HG03159 (cell line): Measurements from ENCODE around the gene FRMD4A.
"Not testable (repeated sequence)": the region's sequence is repeated elsewhere in the genome, so short reads cannot be mapped to it uniquely, and the experiment has no call there.

Source experiments
- ATAC-seq: cut with Tn5 transposase; IDR thresholded peaks from one replicate; pipeline ENCODE4 v1.9.1; 2021; ENCODE audit warnings: mild to moderate bottlenecking, moderate library complexity; ENCODE audit not compliant: unreplicated experiment

FRMD4A gene

DNA sequence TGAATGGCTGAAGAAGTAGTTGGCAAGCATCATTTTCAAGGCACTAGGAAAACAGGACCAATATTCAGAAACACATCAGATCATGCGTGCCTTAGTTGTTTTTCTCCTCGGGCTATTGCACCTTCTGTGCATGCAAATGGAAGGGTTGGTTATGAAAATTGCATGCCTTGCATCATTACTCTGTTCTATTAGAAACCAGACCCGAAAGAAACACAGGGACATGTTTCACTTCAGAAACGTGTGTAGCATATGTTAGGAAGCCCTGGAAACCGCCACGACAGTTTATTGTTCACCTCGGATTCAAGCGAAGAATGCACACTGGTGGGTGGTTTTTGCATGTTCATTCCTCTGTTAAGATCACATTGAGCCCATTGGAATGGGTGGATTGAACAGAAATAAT lies 214.7 kb downstream of the FRMD4A start:
- no peak for ATAC-seq

DNA sequence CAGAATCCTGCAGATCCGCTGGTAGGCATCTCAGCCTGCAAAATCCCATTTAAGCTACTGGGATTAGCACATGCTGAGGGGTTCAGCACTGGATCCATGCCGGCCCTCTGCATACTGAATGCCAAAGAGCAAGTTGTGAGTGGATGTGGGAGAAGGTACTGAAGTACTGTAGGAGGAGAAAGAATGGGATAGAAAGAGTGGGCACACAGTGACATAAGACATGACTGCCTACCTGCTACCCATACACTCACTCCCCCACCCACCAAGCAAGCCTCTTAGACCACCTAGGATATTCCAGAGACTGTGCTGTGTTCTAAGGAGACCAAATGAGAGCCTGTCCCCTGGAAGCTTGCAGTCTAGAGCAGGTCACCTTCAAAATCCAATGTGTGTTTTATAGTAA lies 215.9 kb downstream of the FRMD4A start:
- ATAC-seq = no peak

DNA sequence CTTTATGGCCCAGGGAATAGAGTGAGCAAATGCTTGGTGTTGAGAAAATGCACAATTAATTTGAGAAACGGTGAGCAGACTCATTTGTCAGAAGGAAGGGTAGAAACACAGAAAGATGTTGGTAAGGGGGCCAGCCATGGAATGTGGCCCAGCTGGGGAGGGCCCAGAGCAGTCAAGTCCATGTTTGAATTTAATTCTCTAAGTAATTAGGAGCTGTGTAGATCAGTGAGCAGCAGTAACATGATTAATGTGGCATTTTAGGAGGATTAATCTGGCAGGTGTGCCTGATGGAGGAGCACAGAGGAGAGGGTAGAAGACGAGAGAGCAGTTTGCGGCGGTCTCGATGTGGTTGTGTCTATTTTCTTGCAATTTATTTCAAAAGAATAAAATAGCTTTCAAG lies 218.7 kb downstream of the FRMD4A start:
- no peak for ATAC-seq

DNA sequence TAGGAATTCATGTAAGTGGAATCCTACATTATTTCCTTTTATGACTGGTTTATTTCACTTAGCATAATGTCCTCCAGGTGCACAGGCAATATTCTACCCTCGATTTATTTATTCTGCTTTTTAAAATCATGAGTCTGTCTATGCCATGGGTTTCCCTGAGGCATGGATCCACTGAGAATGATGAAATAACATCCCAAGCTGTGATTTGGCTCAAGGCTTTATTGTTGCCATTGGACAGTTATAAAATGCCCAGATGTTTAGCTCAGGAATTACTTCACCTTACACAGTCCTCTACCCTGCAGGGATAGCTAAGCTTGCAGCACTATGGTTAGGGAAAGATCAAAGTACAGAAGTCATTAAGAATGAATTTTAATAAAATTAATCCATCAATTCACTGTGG lies 219.5 kb downstream of the FRMD4A start:
- ATAC-seq = no peak

DNA sequence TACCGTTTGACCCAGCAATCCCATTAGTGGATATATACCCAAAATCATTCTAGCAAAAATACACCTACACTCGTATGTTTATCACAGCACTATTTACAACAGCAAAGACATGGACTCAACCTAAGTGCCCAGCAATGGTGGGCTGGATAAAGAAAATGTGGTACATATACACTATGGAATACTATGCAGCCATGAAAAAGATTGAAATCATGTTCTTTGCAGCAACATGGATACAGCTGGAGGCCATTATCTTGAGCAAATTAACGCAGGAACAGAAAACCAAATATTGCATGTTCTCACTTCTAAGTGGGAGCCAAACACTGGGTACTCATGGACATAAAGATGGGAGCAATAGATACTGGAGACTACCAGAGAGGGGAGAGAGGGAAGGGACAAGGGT lies 223.9 kb downstream of the FRMD4A start:
- ATAC-seq = no peak

DNA sequence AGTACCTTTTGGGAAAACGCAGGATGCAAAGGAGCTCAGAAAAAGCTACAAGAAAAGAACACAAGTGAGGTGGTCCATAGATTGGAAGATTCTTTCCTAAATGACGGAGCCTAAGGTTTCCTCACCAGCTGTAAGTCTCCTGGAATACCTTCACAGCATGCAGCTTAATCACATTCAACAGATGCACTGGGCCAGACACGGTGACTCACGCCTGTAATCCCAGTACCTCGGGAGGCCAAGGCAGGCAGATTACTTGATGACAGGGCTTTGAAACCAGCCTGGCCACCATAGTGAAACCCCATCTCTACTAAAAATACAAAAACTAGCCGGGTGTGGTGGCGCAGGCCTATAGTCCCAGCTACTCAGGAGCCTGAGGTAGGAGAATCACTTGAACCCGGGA lies 228.7 kb downstream of the FRMD4A start:
- no peak for ATAC-seq

DNA sequence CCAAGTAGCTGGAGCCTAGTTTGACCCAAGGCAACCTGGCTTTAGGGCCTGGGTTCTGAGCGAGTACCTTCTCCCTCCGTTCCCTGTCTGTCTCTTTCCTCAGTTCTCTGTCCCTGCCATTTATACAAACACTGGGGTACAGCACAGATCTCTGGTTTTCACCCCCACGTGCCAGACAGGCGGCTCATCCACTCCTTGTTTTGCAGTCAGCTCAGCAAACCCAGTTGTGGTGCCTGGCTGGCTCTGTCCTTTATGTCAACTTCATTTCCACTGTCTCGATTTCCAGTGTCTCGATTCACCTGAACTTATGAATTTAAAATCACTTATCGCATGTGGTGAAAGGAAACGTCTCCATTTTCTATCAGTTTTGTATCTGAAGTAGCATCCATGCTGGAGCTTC lies 230.8 kb downstream of the FRMD4A start:
- ATAC-seq = no peak

DNA sequence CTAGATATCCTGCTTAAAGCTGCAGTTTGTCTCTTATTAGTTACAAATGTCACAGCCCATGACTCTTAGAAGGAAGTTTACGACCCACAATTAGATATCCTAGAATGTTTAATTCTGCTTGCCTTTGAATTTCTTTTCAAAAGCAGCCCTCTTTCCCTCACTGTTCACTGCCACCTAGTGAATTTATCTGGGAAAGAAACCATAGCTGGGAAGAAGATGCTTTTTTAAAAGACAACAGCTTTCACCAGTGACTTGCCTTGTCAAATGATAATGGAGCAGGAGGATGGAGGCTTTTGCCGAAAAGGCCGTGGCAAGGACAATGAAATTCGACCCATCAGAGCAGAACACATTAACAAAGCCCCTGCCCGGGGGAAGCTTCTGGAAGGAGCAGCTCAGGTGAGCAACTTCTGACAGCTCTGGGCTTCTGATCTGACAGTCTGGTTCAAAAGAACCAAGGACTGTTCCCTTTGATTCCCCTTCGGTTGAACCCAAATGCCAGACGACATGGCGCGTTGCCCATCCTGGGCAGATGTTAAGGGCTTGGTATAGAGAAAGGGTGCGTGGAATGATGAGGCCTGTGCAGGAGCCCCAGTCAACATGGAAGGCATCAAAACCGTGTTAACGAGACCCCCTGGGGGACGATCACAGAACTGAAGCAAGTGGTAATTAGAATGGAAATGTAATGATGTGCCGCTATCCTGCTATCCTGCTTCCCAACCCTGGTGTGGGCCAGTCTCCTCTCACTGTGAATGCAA lies 236.8 kb downstream of the FRMD4A start:
- no peak for ATAC-seq

DNA sequence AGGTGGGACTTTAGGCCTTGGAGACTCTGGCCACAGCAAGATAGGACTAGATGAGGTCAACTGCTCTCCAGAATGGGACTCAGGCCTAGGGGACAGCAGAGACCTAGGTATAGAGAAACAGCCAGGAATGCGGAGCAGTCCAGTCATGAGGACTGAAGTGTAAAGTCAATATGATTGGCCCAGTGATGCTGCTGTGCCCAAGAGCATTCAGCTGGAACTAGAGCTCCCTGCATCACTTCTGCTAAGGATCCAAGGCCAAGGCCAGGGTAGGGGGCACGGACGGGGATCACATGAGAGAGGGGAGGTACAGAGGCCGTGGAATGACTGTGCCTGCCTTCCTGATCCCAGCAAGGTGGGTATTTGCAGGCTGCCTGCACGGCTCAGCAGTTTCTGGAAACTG lies 237.9 kb downstream of the FRMD4A start:
- no peak for ATAC-seq

DNA sequence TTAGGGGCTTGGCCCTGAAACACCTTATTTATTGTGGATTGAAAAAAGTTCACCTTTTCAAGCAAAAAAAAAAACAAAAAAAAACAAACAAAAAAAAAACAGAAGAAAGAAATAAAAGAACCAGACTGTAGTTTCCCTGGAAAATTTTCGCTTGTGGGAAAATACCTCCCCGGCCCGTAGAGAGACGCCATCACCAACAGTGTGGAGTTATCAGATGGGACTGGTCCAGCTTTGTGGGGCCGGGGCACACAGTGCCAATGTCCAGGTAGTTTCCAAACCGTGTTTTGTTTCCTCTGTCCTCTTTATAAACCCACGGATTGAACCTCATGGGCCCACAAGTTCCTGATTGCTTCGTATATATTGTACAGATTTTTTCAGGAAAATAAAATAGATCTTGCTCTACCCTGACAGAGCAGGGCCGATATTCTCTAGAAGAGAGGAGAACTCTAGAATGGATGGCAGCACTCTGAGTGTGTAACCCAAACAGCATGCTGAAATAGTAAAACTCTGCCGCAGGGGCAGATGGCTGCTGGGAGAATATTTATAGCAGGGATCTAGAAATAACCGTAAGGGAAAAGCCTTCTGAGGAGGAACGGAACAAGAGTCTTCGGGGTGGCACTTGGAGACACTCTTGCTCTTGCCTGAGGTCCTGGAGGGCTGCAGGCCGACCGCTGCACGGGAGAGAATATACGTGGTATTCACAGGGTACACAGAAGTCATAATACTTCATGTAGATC lies 241.0 kb downstream of the FRMD4A start:
- no peak for ATAC-seq

DNA sequence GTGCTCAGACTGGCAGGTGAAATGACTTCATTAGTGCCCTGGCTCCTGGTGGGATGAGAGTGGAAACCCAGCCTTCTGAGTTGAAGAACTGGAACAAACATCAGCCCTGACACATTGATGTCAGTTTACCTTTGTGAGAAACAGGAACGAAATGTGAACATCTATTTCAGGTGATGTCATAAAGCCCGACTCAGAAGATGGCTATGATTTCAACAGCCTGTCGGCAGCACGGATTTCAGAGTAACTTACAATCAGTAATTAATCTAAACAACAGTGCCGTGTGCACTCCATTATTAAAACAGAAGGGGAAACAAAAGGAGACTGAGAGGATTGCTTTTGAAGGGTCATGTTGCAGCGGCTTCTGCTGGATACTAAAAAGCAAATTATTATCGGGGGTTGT lies 243.2 kb downstream of the FRMD4A start:
- no peak for ATAC-seq

DNA sequence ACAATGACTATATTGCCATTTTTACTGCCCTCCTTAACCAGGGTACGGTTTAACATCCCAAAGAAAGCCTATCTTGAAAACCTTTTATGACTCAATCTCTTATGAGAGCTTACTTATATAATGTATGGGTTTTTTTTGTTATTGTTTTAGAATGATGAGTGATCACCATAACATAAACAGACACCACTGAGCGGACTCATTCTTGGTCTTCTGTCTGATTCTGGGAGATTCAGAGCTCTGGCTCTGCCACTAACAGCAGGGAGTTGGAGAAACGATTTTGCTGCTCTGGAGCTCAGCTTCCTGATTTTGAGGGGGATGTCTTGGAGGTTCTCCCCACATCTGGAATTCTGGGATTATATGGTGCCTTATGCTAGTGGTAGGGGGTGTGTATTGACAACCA lies 244.1 kb downstream of the FRMD4A start:
- ATAC-seq = no peak

DNA sequence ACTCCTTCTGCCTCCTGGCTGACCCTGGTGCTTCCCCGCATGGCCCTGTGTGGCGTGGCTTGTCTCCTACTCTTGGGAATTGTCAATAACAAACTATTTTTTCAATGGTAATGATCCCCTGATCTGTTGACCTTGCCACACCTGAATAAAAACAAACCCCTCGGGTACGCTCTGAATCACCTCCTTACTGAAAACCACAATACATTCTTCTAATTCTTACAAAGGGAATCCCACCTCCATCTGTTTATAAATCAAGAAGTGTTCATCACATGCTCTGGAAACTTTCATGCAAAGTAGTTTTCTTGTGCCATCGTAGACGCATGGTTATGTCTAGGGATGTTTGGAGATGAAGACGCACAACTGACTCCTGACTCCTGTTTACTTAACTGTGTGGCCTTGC lies 245.8 kb downstream of the FRMD4A start:
- no peak for ATAC-seq

DNA sequence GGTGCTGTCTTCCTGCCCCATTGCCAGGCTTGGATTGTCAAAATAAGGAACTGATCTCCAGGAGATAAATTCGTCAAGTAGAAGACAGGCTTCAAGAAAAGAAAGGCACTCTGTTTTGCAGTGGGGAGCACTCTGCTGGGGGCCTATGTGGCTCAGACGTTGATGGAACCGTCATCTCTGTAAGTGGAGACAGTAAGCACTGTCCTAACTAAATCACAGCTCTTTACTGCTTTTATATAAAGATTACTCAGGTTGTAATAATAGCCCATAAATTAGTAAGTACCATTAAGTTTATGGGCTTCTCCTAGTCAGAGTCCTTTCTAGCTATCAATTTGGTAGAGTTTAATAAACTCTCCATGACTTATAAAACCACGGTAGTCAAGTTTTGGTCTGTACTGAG lies 249.9 kb downstream of the FRMD4A start:
- no peak for ATAC-seq

DNA sequence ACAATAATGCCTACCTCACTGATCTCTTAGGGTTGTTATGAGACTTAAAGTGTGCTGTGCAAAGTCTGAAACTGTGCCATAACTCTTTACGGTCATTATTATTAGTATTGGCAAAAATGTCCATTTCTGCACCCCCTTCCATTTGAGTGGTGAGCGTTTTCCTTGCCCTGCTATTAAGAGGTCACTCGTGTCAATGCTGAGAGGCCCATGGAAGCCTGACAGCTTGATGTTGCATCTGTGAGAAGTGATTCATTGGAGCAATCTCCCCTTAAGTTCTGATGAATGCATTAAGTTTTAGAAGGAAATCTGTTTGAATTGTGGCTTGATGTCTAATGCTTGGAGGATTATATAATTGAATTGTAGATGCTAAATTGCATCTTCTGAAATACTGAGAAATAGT lies 253.3 kb downstream of the FRMD4A start:
- ATAC-seq = no peak

DNA sequence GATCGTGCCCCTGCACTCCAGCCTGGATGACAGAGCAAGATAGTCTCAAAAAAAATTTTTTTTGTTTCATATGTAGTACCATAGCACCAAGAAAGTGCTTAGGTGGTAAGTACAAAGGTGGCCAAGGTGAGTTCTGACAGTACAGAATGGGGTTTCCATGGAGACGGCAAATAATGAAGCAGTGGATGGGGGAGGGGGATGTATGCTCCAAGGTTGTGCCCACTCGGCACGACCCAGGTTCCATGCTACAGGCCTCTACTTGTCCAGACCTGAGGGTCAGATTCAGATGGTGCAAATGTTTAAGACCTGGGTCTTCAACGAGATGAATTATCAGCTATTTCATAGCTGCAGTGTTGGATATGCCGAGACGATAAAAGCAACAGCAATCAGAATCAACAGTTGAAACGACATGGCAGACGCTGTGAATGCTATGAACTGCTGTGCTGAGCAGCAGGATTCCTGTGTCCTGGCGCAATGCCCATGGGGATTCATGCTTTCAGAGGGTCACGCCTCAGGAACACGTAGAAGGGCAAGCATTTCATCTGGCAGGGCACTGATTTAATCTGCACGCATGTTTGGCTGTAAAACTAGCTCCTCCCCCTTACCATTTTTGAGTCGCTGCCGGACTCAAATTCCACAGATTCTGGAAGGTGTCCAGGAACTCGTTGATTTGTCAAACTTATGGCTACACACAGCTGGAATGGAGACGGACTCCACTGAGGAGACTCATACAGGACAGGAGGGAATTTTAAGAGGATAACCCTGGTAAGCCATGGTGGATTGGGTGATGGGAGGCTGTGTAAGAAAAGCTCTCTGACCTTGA lies 256.5 kb downstream of the FRMD4A start:
- no peak for ATAC-seq

DNA sequence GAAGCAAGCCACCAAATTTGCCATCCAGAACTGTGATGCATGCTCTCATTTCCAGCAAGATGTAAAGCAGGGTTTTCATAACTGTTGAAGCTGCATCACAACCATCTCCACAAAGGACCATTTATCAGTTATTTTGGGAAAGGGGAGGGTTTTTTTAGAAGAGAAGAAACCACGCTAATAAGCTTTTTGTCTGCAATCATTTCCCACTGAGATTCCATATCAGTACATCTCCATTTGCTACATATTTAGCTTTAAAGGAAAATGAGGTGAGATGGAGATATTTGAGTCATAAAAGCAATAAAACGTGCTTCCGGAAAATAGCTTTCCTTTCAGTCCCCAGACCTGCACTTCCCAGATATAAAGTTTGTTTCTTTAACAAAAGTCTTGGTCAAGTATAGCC lies 258.2 kb downstream of the FRMD4A start:
- no peak for ATAC-seq

DNA sequence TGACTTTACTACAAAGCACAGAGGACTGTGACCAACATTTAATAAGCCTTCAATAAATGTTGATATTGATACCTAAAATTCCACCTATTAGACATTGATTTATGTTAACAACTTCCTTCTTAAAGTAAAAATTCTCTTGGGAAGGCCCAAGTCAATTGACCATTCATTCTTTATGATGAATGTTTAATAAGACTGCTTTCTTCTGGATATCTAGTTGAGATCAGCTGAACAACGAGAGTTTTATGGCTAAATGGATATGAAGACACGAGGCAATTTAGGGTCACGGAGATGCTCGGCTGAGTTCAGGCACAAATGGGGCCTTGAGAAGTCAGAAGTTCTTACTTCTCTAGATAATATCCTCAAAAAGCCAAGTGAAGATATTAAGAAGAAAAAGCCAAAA lies 258.8 kb downstream of the FRMD4A start:
- ATAC-seq = no peak

DNA sequence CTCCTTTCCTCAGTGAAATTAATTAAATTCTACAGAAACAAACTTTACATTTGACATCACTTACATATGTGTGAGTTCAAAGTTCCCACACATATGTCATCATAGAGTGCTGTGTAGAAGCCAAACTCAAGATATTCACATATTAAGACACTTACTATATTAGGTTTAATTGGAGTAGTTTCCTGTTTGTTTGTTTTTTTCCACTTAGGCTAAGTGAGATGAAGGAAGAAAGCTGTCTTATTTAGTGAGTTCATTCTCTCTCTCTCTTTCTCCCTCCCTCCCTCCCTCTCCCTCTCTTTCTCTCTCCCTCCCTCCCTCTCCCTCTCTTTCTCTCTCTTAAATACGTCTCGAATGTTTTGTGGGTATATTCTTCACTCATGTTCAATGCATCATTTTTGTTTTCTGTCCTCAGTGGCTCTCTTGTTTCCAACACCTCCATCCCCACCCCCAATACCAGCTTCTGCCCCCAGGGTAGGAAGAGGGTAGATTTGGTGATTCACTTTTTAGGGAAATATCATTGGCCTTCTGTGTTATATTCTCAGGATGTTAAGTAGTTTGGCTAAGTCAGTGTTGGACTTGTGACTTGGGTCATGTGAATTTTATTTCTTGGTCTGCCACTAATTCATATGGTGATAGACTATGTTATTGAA lies 262.0 kb downstream of the FRMD4A start:
- no peak for ATAC-seq

DNA sequence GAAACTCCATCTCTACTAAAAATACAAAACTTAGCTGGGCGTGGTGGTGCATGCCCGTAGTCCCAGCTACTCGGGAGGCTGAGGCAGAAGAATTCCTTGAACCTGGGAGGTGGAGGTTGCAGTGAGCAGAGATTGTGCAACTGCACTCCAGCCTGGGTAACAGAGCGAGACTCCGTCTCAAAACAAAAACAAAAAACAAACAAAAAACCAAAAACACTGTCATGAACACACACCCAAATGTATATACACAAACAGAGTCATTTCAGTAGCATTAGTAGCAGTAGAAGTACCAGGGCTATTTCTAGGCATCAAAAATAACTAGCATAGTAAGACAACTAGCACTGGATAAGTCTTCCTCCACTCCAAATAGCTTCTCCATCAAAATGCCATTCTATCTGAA lies 263.1 kb downstream of the FRMD4A start:
- not testable (repeated sequence) for ATAC-seq

DNA sequence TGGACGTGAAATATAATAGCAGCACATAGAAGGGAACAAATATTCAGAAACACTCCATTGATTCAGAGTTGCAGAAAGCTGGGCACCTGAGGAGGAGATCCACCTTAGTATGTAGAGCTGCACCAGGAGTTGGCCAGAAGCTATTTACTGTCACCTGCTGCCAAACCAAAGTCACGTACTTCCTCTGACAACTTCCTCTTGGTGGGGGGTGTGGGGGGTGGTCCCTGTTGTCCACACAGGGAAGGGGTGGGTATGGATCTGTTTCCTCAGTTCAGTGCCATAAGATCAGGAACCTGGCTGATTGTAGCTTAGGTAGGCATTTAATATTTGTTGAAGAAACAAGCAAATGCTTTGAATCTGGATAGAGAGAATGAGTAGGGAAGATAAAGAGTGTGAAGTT lies 264.6 kb downstream of the FRMD4A start:
- no peak for ATAC-seq
